SU-DHL-6 (cell line): ENCODE measurements around the gene KCNE4.

ENCODE experiments used
- EZH2phosphoT487 ChIP-seq: fragments of 200-600 bp; sonication (generic), shearing (Covaris generic); conservative IDR thresholded peaks from 2 replicates; pipeline ENCODE4 v1.6.1; 2018; ENCODE audit warnings: mild to moderate bottlenecking, antibody characterized with exemption, low read length, moderate library complexity, mixed read lengths
- TF ChIP-seq, protein P1 (sequence below): fragments of 200-600 bp; sonication (generic); IDR thresholded peaks from one replicate; pipeline ENCODE4 v1.5.1; 2017; ENCODE audit warnings: antibody characterized with exemption, mild to moderate bottlenecking, low read length, moderate library complexity; ENCODE audit not compliant: insufficient read depth, poor library complexity, severe bottlenecking

DNA sequence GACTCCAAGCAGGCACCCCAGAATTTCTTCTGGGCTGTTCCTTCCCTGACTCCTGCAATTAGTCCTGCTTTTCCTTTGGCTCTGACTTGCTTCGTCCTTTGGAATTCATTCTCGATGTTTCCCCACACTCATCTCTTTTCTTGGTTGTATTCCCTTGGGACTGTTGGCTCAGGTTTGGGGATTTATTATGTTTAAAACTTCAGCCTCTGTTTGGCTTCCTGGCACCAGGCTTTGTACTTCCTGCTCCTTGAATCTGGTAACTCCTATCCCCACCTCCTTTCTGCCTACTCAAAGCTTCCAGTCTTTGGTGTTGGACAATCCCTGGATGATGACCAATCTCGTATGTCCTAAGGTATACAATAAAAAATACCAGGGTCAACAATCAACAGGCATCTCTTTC lies 1.8 kb upstream of the KCNE4 start:
- TF ChIP-seq, protein P1, sequence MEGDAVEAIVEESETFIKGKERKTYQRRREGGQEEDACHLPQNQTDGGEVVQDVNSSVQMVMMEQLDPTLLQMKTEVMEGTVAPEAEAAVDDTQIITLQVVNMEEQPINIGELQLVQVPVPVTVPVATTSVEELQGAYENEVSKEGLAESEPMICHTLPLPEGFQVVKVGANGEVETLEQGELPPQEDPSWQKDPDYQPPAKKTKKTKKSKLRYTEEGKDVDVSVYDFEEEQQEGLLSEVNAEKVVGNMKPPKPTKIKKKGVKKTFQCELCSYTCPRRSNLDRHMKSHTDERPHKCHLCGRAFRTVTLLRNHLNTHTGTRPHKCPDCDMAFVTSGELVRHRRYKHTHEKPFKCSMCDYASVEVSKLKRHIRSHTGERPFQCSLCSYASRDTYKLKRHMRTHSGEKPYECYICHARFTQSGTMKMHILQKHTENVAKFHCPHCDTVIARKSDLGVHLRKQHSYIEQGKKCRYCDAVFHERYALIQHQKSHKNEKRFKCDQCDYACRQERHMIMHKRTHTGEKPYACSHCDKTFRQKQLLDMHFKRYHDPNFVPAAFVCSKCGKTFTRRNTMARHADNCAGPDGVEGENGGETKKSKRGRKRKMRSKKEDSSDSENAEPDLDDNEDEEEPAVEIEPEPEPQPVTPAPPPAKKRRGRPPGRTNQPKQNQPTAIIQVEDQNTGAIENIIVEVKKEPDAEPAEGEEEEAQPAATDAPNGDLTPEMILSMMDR = no peak
- no peak for TF ChIP-seq EZH2phosphoT487
